SH-SY5Y (cell line): ENCODE data around the gene SPG11.

Source experiments
- GATA2 ChIP-seq: IDR thresholded peaks from 2 replicates; pipeline ENCODE4 v1.6.1; 2011; ENCODE audit warnings: mild to moderate bottlenecking, low read depth, low read length
- GATA3 ChIP-seq: IDR thresholded peaks from 2 replicates; pipeline ENCODE4 v1.6.1; 2011; ENCODE audit warnings: low read depth, mild to moderate bottlenecking, low read length, moderate library complexity

SPG11 gene

GRCh38 chr15:44565387-44566154 lies 97.9 kb downstream of the SPG11 start:
- TF ChIP-seq GATA2 = no peak
- TF ChIP-seq GATA3 = no peak

GRCh38 chr15:44554934-44555723 lies 108.3 kb downstream of the SPG11 start:
- peak; percentile 71; the same call in 1 of the 2 replicates for TF ChIP-seq GATA2
- TF ChIP-seq GATA3 = peak; percentile 74

GRCh38 chr15:44550734-44551133 lies 112.7 kb downstream of the SPG11 start:
- no peak for TF ChIP-seq GATA2
- TF ChIP-seq GATA3 = no peak

GRCh38 chr15:44550256-44550655 lies 113.2 kb downstream of the SPG11 start:
- no peak for TF ChIP-seq GATA2
- no peak for TF ChIP-seq GATA3

- TF ChIP-seq GATA2 (no peak), GATA3 (no peak)
These were observed 117.3 kb downstream of the SPG11 start for GRCh38 chr15:44545913-44546802.

GRCh38 chr15:44542596-44542995 lies 120.9 kb downstream of the SPG11 start:
- TF ChIP-seq GATA2 (no peak), GATA3 (no peak)

- TF ChIP-seq GATA2 (no peak), GATA3 (no peak)
These were observed 122.0 kb downstream of the SPG11 start for GRCh38 chr15:44541282-44541958.

GRCh38 chr15:44537735-44538240 lies 125.7 kb downstream of the SPG11 start:
- no peak for TF ChIP-seq GATA3
- no peak for TF ChIP-seq GATA2

- no peak for TF ChIP-seq GATA3
- no peak for TF ChIP-seq GATA2
These were observed 126.3 kb downstream of the SPG11 start, which contains the start of gene EIF3J for GRCh38 chr15:44536962-44537734. TSS of gene EIF3J (plus strand) at chr15:44537147. CDS start at chr15:44537195, 48 bp downstream.

- no peak for TF ChIP-seq GATA2
- TF ChIP-seq GATA3 = no peak
These were observed 127.0 kb downstream of the SPG11 start for GRCh38 chr15:44536302-44536961.

- TF ChIP-seq GATA2 (no peak), GATA3 (no peak)
These were observed 127.8 kb downstream of the SPG11 start for GRCh38 chr15:44535523-44536301.

GRCh38 chr15:44535092-44535491 lies 128.4 kb downstream of the SPG11 start:
- TF ChIP-seq GATA2 = no peak
- TF ChIP-seq GATA3 = no peak
